IPS-18a (cell line): ENCODE data around the gene EHD1.

Experiments
- H3K27ac ChIP-seq: one replicate; pipeline ENCODE4 v1.5.1; 2013; ENCODE audit warnings: low read length
- H3K27me3 ChIP-seq: one replicate; pipeline ENCODE4 v1.6.1; 2013; ENCODE audit warnings: mild to moderate bottlenecking, low read length; ENCODE audit not compliant: control insufficient read depth, insufficient read depth
- H3K36me3 ChIP-seq: one replicate; pipeline ENCODE4 v1.6.1; 2013; ENCODE audit warnings: low read depth, low read length; ENCODE audit not compliant: control insufficient read depth
- H3K4me1 ChIP-seq: one replicate; pipeline ENCODE4 v1.6.1; 2013; ENCODE audit warnings: low read depth, low read length; ENCODE audit not compliant: control insufficient read depth
- H3K4me3 ChIP-seq: one replicate; pipeline ENCODE4 v1.5.1; 2013; ENCODE audit warnings: low read length
- H3K9ac ChIP-seq: one replicate; pipeline ENCODE4 v1.6.1; 2013; ENCODE audit warnings: mild to moderate bottlenecking, low read length, moderate library complexity
- H3K9me3 ChIP-seq: one replicate; pipeline ENCODE4 v1.6.1; 2013; ENCODE audit warnings: low read depth, low read length; ENCODE audit not compliant: control insufficient read depth

The EHD1 gene

GRCh38 chr11:64917663-64917995 lies 39.2 kb upstream of the EHD1 start:
- H3K27me3 ChIP-seq, result no peaks in the 10 kb centered on the region
- no peaks in the 10 kb centered on the region for H3K9me3 ChIP-seq
- peaks cover 4% of the 10 kb centered on the region for H3K36me3 ChIP-seq
- peaks cover 9% of the 10 kb centered on the region for H3K4me1 ChIP-seq
- H3K4me3 ChIP-seq, result peak overlapping the region; percentile 87
- H3K9ac ChIP-seq, result peak overlapping the region; percentile 76
- H3K27ac ChIP-seq, result peak overlapping the region; percentile 76

DNA sequence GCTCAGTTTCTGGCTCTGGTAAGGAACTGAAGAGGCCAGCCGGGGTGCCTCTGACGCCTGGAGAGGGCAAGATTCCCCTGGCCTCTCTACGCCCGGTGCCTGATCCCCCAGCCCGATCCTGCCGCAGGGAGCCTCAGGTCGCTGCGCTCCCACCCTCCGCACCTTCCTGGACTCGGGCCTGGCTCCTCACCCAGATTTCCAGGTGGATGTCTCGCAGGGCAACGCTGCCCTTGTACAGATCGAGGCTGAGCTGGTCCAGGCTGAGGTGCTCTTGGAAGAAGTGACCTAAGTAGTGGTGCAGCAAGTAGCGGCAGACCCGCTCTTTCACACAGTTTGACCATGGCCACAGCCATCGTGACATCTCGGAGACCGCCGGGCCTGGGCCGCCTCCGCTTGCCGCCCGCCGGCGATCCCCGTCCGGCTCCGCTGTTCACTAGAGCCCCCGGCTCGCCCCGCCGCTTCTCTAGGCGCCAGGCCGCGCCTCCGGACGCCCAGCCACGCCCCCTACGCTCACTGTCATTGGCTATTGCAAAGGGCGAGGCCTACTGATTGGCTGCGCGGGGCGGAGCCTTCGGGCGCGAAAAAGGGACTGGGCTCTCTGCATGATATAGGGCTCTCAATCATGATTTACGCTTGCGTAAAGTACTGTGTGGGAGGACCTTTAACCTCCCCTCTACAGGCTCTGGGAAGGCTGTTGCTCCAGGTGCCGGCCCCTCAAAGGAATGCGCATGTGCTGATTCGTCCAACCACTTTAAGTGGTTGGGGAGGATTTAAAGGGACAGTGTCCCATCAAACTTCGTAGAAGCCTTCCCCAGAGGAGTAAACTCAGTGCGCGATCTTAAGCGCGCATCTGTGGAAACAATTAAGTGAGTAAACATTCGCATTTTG lies 38.6 kb upstream of the EHD1 start, which contains the start of gene ATG2A:
Gene ATG2A, minus strand, starts transcription at position 435 of the 888 bp plus-strand sequence. Its CDS starts 74 bp downstream, at position 361.
- Histone ChIP-seq H3K4me3 (peak within 1 kb of the TSS; percentile 87), H3K36me3 (peaks cover 8% of the 10 kb centered on the region), H3K9ac (peak within 1 kb of the TSS; percentile 84), H3K9me3 (no peaks in the 10 kb centered on the region), H3K27ac (peak within 1 kb of the TSS; percentile 76), H3K4me1 (peaks cover 9% of the 10 kb centered on the region), H3K27me3 (no peaks in the 10 kb centered on the region)

GRCh38 chr11:64916040-64916774 lies 37.8 kb upstream of the EHD1 start:
- H3K4me3 ChIP-seq, result peak overlapping the region; percentile 86
- H3K36me3 ChIP-seq, result peaks cover 16% of the 10 kb centered on the region
- peaks cover 9% of the 10 kb centered on the region for H3K4me1 ChIP-seq
- no peak overlapping the region for H3K27ac ChIP-seq
- no peaks in the 10 kb centered on the region for H3K27me3 ChIP-seq
- H3K9ac ChIP-seq, result peak overlapping the region; percentile 84
- no peaks in the 10 kb centered on the region for H3K9me3 ChIP-seq

- Histone ChIP-seq H3K9ac (no peak overlapping the region), H3K4me1 (peaks cover 9% of the 10 kb centered on the region), H3K4me3 (no peak overlapping the region), H3K36me3 (peaks cover 22% of the 10 kb centered on the region), H3K27ac (no peak overlapping the region), H3K9me3 (no peaks in the 10 kb centered on the region), H3K27me3 (no peaks in the 10 kb centered on the region)
Measured at GRCh38 chr11:64915376-64915887, 37.0 kb upstream of the EHD1 start.

GRCh38 chr11:64914123-64914522 lies 35.7 kb upstream of the EHD1 start:
- peaks cover 9% of the 10 kb centered on the region for H3K4me1 ChIP-seq
- H3K4me3 ChIP-seq, result no peak overlapping the region
- H3K36me3 ChIP-seq, result peaks cover 22% of the 10 kb centered on the region
- H3K27ac ChIP-seq, result no peak overlapping the region
- H3K27me3 ChIP-seq, result no peaks in the 10 kb centered on the region
- no peak overlapping the region for H3K9ac ChIP-seq
- H3K9me3 ChIP-seq, result no peaks in the 10 kb centered on the region

- peaks cover 22% of the 10 kb centered on the region for H3K36me3 ChIP-seq
- no peaks in the 10 kb centered on the region for H3K9me3 ChIP-seq
- no peak overlapping the region for H3K4me3 ChIP-seq
- H3K27me3 ChIP-seq, result no peaks in the 10 kb centered on the region
- H3K27ac ChIP-seq, result no peak overlapping the region
- H3K9ac ChIP-seq, result no peak overlapping the region
- peaks cover 9% of the 10 kb centered on the region for H3K4me1 ChIP-seq
Measured at GRCh38 chr11:64913171-64913727, 34.8 kb upstream of the EHD1 start.

- Histone ChIP-seq H3K9ac (no peak overlapping the region), H3K4me1 (peaks cover 5% of the 10 kb centered on the region), H3K36me3 (peaks cover 29% of the 10 kb centered on the region), H3K9me3 (no peaks in the 10 kb centered on the region), H3K27ac (no peak overlapping the region), H3K4me3 (no peak overlapping the region), H3K27me3 (no peaks in the 10 kb centered on the region)
Measured at GRCh38 chr11:64911689-64912088, 33.3 kb upstream of the EHD1 start.

DNA sequence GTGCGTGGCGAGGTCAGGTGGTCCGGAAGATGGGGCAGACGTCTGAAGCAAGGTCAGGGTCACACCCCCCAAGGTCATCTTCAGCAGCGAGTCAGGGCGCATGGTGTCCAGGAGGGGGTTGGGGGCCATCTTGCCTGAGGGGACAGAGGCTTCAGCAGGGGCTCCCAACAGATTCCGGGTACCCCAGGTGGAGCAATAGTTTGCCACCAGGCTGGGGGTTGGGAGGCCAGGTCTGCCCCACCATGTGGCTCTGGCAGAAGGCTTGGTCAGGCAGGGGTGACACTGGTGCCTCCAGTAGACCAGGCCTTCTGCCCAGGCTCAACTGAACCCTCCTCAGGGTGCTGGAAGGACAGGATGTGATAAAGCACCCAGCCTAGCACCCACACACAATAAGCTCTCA lies 32.7 kb upstream of the EHD1 start:
- Histone ChIP-seq H3K27me3 (no peaks in the 10 kb centered on the region), H3K27ac (no peak overlapping the region), H3K4me1 (peaks cover 5% of the 10 kb centered on the region), H3K9ac (no peak overlapping the region), H3K4me3 (no peak overlapping the region), H3K36me3 (peaks cover 33% of the 10 kb centered on the region), H3K9me3 (no peaks in the 10 kb centered on the region)

DNA sequence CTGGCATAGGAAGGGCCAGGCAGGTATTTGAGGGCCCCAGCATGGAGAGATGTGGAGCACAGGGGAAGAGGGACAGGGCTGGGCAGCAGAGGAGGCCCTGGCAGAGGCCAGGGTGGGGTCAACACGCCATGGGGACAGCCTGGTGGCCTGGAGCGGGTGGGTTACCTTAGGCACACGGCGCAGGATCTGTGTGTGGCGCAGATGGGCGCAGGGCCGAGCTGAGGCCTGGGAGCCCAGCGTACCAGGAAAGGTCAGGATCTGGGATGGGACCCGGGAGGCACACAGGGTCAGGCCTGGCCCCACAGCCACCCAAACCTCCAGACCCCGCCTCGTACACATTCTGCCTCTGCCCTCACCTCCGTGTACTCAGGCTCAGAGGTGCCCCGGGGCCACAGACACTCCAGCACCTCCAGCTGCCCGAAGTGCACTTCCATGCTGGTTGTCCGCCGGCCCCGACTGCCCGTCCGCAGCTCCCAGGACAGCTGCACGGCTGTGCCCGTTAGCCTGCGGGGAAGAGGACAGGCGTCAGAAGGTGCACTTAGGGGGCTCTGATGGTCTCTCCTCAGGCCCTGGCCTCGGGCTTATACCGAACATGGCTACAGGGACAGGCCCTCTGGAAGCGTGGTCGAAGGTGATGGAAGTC lies 32.2 kb upstream of the EHD1 start:
- no peaks in the 10 kb centered on the region for H3K9me3 ChIP-seq
- peaks cover under 1% of the 10 kb centered on the region for H3K4me1 ChIP-seq
- H3K27ac ChIP-seq, result no peak overlapping the region
- H3K4me3 ChIP-seq, result no peak overlapping the region
- H3K9ac ChIP-seq, result no peak overlapping the region
- H3K27me3 ChIP-seq, result no peaks in the 10 kb centered on the region
- peaks cover 33% of the 10 kb centered on the region for H3K36me3 ChIP-seq

- H3K9ac ChIP-seq, result no peak overlapping the region
- peaks cover 33% of the 10 kb centered on the region for H3K36me3 ChIP-seq
- H3K4me1 ChIP-seq, result no peaks in the 10 kb centered on the region
- no peaks in the 10 kb centered on the region for H3K27me3 ChIP-seq
- no peaks in the 10 kb centered on the region for H3K9me3 ChIP-seq
- no peak overlapping the region for H3K4me3 ChIP-seq
- H3K27ac ChIP-seq, result no peak overlapping the region
Measured at GRCh38 chr11:64909653-64910343, 31.4 kb upstream of the EHD1 start.
